ENCODE results near the gene PRPH2.
"Not testable (repeated sequence)": the region's sequence is repeated elsewhere in the genome, so short reads cannot be mapped to it uniquely, and the experiment has no call there.

PRPH2 gene

DNA sequence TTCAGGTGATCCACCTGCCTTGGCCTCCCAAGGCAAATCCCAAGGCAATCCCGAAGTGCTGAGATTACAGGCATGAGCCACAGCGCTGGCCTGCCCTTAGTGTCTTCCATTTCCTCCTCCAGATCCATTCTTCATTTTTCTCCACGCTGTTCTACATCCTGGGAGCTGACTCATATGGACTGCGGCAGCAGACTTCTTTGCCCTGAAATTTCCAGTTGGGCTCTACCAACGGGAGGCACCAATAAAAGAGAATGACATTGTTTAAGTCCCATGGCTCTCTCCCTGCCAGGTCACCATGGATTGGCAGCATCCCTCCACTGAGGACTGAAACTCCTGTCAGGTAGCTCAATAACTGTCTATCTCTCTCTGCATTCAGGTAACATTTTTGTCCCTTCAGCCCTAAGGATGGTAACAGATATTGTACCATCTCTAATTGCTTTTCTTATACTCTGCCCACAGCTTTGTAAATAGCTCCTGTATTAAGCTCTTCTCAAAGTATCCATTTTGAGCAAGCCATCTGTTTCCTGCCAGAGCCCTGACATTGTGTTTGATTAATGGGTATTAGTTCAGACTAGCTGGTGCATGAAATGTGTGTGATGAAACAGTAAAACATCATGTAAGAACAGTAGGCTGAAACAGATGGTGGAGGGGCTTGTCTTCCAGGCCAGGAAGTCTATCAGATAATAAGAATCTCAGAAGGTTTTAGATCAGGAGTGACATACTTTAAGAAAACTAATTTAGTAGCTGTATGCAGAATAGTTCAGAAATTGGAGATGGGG, 19.9 kb upstream of the PRPH2 start:
- no peak for DNase-seq

DNA sequence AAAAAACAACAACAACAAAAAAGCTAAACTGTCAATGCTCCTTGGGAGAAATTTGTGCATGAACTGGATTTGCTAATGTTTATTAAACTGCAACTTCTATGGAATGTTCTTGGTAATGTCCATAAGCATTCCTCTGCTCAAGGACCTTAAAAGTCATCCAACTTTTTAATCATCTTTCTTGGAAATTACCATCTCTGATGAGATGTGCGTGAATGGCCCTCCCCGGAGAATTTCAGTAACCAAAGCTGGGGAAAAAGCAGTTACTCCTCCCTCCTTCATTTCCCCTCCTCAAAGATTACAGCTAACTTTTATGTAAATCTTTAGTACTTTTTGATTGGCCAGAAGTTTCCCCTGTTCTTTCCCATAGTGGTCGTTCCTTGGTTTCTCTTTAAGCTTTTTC, 18.3 kb upstream of the PRPH2 start:
- DNase-seq: no peak

DNA sequence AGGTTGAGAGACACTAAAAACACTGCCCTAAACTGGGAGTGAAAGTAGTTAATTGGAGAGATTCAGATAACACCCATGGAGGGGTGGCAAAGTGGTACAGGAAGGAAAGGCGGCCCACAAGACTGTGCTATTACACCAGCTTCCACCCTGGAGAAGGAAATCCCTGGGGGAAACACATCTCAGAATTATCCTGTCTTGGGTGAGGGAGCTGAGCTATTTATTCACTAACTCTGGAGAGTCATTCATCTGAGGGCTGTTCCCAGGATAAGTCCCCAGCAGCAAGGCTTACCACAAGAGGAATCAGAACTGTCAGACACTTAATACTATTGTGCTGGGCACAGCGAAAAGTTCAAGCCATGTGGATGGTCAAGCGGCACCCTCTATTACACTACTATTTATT, 13.6 kb upstream of the PRPH2 start:
- DNase-seq: no peak

DNA sequence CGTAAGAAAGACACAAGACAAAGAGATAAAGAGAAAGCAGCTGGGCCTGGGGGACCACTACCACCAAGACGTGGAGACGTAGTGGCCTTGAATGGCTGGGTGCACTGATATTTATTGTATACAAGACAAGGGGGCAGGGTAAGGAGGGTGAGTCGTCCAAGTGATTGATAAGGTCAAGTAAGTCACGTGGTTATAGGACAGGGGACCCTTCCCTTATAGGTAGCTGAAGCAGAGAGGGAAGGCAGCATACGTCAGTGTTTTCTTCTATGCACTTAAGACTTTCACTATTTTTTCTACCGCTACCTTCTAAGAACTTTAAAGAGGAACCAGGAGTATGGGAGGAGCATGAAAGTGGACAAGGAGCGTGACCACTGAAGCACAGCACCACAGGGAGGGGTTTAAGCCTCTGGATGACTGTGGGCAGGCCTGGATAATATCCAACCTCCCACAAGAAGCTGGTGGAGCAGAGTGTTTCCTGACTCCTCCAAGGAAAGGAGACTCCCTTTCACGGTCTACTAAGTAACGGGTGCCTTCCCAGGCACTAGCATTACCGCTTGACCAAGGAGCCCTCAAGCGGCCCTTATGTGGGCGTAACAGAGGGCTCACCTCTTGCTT, 11.6 kb upstream of the PRPH2 start:
- not testable (repeated sequence) for DNase-seq

DNA sequence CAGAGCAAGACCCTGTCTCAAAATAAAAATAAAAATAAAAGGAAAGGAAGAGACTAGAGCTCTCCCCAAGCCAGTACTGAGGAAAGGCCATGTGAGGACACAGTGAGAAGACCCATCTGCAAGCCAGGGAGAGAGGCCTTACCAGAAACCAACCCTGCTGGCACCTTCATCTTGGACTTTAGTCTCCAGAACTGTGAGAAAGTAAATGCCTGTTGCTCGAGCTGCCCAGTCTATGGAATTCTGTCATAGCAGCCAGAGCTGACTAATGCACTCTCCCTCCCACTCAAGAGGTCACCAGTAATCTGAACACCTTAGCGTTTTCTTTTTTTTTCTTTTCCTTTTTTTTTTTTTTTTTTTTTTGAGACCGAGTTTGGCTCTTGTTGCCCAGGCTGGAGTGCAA, 7.3 kb upstream of the PRPH2 start:
- DNase-seq: no peak

DNA sequence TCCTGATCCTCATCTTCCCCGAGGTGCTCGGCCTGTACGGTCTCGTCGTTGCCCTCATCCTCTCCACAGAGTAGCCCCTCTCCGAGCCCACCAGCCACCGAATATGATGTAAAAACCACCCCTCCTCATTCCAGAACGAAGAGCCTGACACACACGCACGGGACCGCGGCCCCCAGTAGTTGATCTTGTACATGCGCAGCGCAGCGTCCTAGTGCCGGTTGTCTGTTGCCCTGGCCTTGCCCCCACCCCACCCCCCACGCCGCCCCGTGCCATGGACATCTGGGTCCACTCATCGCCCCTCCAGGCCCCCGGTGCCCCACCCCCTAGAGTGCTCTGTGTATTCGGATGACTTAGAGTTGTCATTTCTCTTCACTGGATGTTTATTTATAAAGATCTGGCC, 5.2 kb upstream of the PRPH2 start:
- DNase-seq: no peak

DNA sequence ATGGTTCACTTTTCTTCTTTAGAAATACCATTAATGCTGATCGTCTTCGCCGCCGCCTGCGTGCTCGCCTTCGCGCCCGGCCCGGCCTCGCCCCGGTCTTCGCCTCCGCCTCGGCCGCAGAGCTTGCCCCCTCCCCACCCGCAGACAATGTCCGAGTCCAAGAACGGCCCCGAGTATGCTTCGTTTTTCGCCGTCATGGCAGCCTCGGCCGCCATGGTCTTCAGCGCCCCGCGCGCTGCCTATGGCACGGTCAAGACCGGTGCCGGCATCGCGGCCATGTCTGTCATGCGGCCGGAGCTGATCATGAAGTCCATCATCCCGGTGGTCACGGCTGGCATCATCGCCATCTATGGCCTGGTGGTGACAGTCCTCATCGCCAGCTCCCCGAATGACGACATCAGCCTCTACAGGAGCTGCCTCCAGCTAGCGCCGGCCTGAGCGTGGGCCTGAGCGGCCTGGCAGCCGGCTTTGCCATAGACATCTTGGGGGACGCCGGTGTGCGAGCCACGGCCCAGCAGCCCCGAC, 4.8 kb upstream of the PRPH2 start:
- DNase-seq: no peak

DNA sequence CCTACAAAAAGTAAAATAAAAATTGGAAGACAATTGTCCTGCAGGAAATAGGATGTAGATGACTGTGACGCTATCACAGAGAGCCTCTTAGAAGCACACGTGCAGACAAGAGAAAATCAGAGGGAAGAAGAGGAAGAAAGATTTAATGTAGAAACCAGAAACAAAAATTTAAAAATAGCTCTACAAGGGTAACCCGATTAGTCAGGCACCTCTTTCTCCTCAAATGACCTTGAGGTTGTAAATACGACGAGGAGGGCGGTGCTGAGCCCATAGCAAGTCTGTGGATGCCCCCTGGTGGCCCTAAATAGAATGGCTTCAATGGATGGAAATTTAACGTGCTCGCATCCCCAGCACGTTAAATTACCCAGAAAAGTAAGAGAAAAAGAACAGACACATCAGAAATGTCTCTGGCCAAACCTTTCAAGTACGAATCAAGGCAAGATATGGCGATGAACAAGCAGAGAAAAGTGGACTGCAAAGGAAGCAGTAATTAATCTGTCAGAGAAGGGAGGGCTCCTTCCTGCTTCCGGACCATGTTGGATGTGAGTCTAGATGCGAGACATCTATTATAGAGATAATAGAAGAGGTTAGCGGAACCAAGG, 4.2 kb upstream of the PRPH2 start:
- peak; percentile 88 for DNase-seq

DNA sequence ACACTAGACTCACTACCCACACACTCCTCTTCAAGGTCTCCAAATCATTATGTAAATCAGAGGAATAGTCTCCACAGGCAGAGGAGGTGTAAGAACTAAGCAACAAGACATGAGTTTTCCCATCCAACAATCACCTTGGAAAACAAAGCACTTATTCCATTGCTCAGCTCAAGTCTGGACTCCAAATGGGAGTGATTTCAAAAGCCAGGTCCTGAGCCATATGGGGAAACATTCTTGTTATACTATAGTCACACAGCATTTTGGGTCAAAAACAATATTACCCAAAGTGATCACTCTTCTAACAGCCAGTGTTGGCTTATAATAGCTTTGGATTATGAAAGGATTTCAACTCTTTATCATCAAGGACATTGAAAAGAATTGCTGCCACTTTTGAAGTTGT, 3.6 kb upstream of the PRPH2 start:
- no peak for DNase-seq

DNA sequence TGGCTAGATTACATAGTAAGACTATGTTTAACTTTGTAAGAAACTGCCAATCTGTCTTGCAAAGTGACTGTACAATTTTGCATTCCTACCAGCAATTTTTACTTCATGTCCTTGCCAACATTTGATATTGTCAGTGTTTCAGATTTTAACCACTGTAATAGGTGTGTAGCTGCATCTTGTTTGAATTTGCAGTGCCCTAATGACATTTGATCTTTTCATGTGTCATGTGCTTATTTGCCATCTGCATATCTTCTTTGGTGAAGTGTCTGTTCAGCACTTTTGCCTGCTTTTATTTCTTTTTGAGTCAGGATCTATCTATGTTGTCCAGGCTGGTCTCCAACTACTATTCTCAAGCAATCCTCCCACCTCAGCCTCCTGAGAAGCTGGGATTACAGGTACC, 2.4 kb upstream of the PRPH2 start:
- DNase-seq: no peak

DNA sequence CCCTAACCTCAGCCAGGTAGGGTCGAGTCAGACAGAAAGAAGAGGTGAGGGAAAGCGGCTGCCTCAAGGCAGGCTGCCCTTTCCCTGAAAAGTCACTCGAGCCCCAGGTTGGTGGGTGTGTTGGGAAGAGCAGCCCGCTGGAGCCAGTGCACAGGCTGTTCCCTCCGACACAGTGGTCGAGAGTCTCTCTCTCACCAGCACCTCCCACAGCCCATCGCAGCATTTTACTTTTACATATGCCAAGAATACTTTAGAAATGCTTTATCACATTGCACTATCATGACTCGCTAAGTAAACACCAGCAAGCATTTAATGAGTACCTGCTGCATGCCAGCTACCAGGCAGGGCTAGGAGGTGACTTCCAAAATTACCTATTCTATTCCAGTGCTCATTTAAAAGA, 1.7 kb downstream of the PRPH2 start:
- no peak for DNase-seq

DNA sequence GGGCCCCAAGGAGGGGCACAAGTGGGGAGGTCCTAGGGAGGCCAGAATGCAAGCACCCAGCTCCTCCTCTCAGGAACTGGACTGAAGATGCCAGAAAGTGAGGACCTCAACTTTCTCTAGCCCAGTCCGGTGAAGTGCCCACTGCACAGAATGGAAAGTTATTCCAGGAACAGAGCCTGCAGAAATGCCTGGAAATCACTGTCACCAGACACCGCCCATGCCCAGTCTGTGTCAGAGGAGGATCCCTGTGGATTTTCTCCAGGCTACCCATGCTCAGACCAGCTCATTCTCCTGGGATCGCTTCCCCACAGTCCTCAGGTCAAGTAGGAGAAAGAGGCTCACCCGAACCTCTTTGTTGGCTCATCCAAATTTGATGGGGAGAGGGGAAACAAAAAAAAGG, 6.5 kb downstream of the PRPH2 start:
- DNase-seq: no peak

DNA sequence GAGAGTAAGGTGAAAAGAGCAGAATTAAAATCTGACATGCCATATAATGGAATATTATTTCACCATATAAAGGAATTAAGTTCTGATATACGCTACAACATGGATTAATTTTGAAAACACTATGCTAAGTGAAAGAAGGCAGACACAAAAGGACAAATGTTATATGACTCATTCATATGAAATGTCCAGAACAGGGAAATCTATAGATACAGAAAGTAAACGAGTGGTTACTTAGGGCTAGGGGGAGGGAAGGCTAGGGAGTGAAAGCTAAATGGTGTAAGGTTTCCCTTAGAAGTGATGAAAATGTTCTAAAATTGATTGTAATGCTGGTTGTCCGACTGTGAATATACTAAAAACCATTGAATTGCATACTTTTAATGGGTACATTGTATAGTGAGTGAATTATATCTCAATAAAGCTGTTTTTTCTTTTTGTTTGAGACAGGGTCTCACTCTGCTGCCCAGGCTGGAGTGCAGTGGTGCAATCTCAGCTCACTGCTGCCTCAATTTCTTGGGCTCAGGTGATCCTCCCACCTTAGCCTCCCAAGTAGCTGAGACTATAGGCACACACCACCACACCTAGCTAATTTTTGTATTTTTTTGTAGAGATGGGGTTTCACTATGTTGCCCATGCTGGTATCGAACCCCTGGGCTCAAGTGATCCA, 8.2 kb downstream of the PRPH2 start:
- no peak for DNase-seq

DNA sequence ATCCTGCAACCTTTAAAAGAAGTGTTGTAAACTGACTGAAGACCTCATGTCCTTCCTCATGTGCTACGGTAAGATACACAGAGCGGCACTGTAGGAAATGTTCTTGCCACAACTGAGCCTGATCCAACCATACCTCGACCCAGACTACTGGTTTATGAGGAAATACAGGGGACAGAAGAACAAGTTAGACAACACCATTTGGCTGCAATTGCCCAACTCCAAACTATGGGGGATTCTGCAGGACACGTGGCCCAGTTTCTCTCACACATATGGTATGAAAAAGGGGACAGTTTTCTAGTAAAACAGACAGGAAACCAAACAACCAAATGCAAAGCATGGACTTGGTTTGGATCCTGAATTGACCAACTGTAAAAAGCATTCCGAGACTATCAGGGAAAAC, 10.5 kb downstream of the PRPH2 start:
- no peak for DNase-seq

DNA sequence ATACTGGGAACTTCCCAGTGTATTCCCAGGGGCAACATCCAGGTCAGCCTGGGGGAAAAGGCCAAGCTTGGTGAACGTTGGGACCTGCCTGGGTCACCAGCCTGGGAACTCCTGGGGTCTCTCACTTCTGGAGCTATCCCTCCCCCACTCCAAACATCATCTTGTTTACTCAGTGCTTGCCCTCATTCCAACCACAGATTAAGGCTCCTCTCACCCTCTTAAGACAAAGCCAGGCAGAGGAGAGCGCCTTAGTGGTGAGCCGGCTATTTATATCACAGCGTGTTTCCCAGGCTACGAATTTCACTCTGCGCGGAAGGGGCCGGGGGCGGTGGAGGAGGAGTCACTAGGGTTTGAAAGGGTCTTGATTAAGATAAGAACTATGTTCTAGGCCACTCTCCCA, 12.1 kb downstream of the PRPH2 start:
- no peak for DNase-seq

DNA sequence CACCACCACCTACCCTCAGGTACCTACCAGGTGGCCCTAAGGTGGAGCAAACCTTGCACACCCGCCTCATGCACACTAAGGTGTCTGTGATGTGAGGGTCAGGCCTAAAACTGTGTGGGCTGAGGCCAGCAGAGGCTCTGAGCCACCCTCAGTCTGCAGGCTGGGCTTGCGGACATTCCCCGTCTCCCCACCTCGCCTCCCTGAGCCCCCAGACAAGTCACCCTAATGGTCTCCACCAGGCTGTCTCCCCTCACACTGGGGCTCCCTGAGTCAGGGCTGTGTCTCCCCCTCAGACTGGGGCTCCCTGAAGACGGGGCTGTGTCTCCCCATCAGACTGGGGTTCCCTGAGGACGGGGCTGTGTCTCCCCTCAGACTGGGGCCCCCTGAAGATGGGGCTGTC, 12.5 kb downstream of the PRPH2 start:
- no peak for DNase-seq

DNA sequence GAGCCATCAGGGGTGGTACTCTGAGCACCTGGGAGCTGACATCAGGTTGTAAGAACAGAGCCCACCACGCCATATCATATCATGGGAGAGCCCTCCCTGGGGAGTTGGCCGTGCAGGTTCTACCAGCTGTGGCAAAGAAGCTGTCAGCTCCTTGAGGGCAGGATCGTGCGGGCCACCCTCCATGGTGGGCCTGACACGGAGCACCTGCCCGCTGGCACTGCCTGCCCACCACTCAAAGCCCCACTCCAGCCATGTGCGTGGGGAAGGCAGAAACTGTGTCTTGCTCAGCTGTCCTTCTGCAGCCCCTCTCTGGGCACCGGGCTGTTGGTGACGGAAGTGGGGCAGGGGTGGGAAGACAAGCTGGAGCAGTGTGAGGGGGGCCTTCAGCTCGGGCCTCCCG, 14.3 kb downstream of the PRPH2 start:
- DNase-seq: no peak

DNA sequence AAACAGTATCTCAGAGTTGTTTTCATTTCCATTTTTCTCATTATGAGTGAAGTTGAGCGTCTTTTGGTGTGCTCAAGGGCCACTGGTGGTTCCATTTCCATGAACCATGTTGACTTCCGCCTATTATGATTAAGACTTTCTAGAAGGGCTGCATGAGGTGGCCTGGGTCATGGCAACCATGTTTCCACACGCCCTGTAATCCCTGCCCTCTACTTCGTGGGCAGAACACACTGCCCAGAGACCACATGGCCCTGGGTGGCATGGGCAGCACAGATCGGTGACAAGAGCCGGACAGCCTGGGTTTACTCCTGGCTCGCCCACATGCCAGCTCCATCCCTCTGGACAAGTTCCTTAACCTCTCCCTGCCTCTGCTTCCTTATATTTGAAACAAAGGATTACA, 14.8 kb downstream of the PRPH2 start:
- DNase-seq: no peak

DNA sequence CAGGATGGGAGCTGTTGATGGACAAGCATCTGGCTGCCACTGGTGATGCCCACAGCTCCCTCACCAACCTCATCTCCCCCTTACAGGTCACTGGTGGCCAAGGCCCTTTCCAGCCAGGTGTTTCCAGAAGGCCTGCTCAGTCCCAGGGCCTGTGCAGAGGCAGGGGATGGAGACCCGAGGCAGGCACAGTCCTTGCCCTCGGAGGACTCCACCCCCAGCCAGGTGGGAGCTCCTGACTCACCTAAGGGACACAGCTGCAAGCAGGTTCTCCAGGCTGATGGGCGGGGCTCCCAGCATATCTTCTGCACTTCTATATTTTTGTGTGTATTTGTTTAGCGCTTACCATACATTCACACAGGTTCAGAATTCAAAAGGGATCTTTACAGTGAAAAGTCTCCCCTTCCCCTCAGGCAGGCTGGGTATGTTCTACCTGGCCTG, 17.4 kb downstream of the PRPH2 start:
- DNase-seq: no peak

DNA sequence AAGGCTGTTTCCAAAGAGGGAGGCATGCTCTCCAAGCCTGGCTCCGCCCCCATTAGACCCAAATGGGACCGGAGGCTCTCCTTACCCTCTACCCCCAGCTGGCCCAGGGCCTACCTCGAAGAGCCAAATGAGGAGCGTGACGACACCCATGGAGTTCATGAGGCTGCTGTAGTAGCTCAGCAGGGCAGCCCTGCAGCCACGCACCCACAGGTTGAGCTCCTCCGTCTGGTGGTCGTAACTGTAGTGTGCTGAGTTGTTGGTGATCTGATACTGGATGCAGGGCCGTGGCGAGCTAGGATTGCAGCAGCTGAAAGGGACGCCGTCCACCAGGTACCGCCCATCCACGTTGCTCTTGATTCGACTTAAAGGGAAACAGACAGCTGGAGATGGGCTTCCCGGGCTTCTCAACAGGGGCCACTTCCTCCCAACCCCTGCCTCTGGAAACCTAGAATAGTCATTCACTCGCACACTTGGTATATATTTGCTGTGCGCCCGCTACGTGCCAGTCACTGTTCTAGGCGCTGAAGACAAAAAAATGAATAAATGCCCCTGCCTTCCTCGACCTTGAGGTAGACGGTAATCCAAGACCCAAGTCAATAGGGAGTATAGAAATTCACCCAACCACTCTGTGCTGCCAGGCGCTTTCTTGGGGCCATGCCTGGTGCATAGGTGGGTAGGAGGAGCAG, 18.0 kb downstream of the PRPH2 start:
- no peak for DNase-seq

DNA sequence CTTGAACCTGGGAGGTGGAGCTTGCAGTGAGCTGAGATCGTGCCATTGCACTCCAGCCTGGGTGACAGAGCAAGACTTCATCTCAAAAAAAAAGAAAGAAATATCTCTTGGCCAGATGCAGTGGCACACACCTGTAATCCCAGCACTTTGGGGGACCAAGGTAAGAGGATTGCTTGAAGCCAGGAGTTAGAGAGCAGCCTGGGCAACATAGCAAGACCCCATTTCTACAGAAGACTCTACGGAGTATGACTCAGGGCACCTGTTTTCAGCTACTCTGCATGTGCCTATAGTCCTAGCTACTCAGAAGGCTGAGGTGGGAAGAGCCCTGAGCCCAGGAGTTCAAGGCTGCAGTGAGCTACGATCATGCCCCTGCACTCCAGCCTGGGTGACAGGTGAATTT, 19.6 kb downstream of the PRPH2 start:
- DNase-seq: not testable (repeated sequence)

DNA sequence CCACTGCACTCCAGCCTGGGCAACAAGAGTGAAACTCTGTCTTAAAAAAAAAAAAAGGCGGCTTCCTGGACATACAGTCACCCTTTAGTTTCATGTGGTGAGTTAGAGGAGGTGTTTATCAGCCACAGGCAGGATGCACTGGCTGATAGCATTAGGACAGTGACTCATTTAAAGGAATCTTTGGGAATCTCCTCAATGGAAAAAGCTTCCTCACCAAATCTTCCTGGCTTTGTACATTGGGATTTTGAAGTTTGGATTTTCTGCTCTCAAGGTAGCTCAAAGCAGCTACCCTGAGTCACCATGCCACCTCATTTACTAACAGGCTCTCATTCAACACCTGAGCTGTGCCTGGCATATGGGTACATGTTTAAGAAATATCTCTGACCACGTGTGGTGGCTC, 20.2 kb downstream of the PRPH2 start:
- no peak for DNase-seq

DNA sequence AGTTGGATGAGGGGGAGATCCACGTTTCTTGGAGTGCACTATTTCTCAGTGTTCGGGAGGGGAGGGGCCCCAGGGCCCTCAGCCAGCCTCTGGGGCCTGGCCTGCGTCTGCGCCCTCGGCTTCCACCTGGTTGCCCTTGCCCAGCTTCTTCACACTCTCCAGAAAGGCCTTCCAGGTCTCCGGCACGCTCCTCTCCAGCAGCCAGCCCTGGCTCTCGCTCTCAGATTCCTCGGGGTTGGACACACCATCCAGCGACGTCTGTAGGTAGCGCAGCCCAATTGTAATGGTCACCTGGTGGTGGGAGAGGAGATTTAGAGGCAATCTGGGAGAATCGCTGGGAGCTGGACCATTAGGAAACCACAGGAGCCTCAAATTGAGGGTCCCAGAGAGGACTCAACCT, 24.2 kb downstream of the PRPH2 start:
- DNase-seq: no peak

Data from CD4-positive, alpha-beta T cell treated with Interleukin-4 for 4 hours (primary cell).